Endothelial cell of umbilical vein (primary cell): ENCODE measurements around the gene RAP1GAP.

Source experiments
- EZH2 ChIP-seq: IDR thresholded peaks from 2 replicates; pipeline ENCODE4 v1.6.1; 2012; ENCODE audit warnings: borderline replicate concordance, low read depth, mild to moderate bottlenecking, moderate library complexity, low read length, inconsistent platforms; ENCODE audit not compliant: severe bottlenecking
- GATA2 ChIP-seq: IDR thresholded peaks from 2 replicates; pipeline ENCODE4 v1.7.0; 2011; ENCODE audit warnings: low read depth, mild to moderate bottlenecking, moderate library complexity, mixed read lengths, low read length; ENCODE audit not compliant: insufficient read length, insufficient read depth
- POLR2A ChIP-seq: IDR thresholded peaks from 2 replicates; pipeline ENCODE4 v1.6.1; 2012; ENCODE audit warnings: low read depth, mild to moderate bottlenecking, control low read depth, low read length
- POLR2AphosphoS5 ChIP-seq: IDR thresholded peaks from 2 replicates; pipeline ENCODE4 v1.6.1; 2012; ENCODE audit warnings: low read depth, mild to moderate bottlenecking, control low read depth, low read length, moderate library complexity; ENCODE audit not compliant: insufficient read depth
- TF ChIP-seq, protein P1 (sequence below), 2 donors: IDR thresholded peaks; 1 replicate in 1 of 2; 2 replicates in 1 of 2; pipeline ENCODE4 v1.5.1; 2011; ENCODE audit warnings: low read length in 2 of 2, mild to moderate bottlenecking in 2 of 2, moderate library complexity in 2 of 2, control low read depth in 1 of 2, inconsistent platforms in 1 of 2, low read depth in 1 of 2; ENCODE audit not compliant: insufficient read depth in 1 of 2; ENCODE audit errors: extremely low read depth in 1 of 2
- TF ChIP-seq, protein P2 (sequence below): IDR thresholded peaks from 2 replicates; pipeline ENCODE4 v1.6.1; 2011; ENCODE audit not compliant: insufficient read depth, insufficient read length

DNA sequence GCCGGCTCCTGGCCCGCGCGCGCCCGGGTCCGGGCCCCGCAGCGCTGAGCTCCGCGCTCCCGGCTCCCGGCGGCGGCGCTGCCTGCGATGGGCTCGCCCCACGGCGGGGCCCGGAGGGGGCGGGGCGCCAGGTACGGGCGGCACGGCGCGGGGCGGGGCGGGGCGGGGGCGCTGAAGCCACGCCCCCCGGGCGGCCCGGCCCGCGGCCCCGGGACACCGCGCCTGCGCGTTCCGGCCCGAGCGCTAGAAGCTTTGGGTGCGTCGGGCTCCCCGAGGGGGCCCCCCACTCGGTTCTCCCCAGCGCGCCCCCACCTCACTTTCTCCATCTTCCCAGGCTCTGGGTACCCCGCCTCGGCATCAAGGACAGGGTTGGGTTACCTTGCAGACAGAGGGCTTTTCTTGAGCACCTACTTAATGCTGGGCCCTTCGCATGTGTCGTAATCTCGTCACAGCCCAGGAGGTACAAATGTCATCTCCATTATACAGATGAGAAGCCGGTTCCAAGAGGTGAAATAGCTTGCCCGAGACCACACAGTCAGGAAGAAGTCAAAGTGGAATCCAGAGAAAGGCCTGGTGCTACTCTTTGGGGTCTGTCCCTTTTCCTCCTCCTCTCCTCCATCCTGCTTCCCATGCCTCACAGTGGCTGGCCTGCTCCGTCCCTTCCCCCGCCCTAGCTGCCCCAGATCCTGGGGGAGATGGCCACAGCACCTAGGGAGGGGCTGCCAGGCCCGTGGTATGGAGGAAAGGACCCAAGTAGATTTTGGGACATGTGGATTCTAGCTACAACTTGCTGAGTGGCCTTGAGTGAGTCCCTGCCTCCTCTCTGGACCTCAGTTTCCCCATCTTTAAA lies 46.5 kb downstream of the RAP1GAP start:
- TF ChIP-seq, protein P1, sequence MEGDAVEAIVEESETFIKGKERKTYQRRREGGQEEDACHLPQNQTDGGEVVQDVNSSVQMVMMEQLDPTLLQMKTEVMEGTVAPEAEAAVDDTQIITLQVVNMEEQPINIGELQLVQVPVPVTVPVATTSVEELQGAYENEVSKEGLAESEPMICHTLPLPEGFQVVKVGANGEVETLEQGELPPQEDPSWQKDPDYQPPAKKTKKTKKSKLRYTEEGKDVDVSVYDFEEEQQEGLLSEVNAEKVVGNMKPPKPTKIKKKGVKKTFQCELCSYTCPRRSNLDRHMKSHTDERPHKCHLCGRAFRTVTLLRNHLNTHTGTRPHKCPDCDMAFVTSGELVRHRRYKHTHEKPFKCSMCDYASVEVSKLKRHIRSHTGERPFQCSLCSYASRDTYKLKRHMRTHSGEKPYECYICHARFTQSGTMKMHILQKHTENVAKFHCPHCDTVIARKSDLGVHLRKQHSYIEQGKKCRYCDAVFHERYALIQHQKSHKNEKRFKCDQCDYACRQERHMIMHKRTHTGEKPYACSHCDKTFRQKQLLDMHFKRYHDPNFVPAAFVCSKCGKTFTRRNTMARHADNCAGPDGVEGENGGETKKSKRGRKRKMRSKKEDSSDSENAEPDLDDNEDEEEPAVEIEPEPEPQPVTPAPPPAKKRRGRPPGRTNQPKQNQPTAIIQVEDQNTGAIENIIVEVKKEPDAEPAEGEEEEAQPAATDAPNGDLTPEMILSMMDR (IDR thresholded peaks at IDR 0.05; ENCODE audit: extremely low read depth in 1 of 2, insufficient read depth in 1 of 2, low read depth in 1 of 2, low read length in 2 of 2) = no peak
- TF ChIP-seq, protein P2, sequence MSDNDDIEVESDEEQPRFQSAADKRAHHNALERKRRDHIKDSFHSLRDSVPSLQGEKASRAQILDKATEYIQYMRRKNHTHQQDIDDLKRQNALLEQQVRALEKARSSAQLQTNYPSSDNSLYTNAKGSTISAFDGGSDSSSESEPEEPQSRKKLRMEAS = no peak
- TF ChIP-seq EZH2 = no peak
- no peak for TF ChIP-seq POLR2A
- no peak for TF ChIP-seq POLR2AphosphoS5
- no peak for TF ChIP-seq GATA2
